ENCODE results near the gene HK2.
"Not testable (repeated sequence)": the region's sequence is repeated elsewhere in the genome, so short reads cannot be mapped to it uniquely, and the experiment has no call there.

The HK2 gene

DNA sequence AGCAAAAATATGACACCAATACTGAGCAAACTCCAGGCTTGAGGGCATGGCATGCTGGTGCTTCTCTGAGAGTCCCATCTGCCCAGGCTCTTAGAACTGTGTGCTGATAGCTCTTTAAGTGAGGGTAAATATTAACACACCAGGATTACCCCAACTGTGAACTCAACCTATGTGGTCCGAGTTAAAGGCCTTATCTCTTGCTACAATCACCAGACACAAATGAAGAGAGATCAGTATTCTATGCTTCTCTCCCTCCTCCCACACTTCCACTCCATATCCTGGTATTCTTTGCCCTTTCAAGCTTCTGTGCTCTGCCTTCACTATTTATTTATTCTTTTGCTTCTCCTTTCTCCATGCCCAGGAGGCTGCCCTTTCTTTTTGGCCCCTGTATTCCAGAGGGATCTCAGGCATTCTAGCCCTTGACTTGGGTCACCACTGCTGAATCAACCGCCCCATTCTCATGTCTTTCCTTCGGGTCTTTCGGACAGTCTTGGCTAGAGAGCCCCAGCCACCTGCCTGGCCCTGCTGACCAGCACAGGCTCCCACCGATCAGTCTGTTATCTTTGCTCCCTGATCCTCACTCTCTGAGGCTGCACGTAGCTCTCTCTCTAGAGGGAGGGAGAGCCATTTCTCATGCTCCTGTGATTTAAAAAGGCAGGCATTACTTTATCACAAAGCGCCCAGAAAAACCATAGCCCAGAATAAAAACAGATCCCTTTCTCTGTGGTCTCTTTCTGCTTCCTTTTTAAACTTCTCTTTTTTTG is 17.2 kb upstream of the HK2 start:
- Histone ChIP-seq H3K27me3 (ENCODE audit: control insufficient read depth in 5 of 5, insufficient read depth in 4 of 5, low read length in 5 of 5) (no peaks in the 10 kb centered on the region), H3K4me1 (ENCODE audit: control insufficient read depth in 5 of 5, insufficient read depth in 5 of 5, low read length in 5 of 5) (peaks cover 0 to 14% (median 6%) of the 10 kb centered on the region in 5 donors), H3K27ac (ENCODE audit: low read depth, low read length) (no peak overlapping the region), H3K4me3 (ENCODE audit: low read depth in 1 of 5, low read length in 5 of 5) (no peak overlapping the region), H3K36me3 (ENCODE audit: control insufficient read depth in 5 of 5, insufficient read depth in 5 of 5, low read length in 5 of 5) (no peaks in the 10 kb centered on the region), H3K9me3 (ENCODE audit: control insufficient read depth in 5 of 5, low read length in 5 of 5) (no peaks in the 10 kb centered on the region), H3K9ac (ENCODE audit: low read length in 5 of 5) (peak overlapping the region in 1 of 5 donors; percentile 51)

DNA sequence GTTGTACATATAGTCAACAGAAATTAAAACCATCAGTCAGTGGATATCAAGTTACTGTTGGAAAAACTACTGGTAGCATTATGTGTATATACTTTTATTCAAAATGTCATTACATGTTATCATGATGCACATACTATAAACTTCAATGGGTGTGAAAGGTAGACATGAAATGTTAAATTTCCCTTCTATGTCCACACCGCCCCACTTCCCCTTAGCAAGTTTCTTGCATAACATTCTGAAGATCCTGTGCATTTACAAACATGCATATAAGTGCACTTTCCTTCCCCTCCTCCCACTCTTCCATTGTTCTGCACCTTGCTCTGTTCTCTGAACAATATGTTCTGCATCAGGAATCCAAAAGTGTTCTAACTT is 16.6 kb upstream of the HK2 start:
- Histone ChIP-seq H3K27ac (ENCODE audit: low read depth, low read length) (no peak overlapping the region), H3K36me3 (ENCODE audit: control insufficient read depth in 5 of 5, insufficient read depth in 5 of 5, low read length in 5 of 5) (no peaks in the 10 kb centered on the region), H3K4me3 (ENCODE audit: low read depth in 1 of 5, low read length in 5 of 5) (no peak overlapping the region), H3K27me3 (ENCODE audit: control insufficient read depth in 5 of 5, insufficient read depth in 4 of 5, low read length in 5 of 5) (no peaks in the 10 kb centered on the region), H3K4me1 (ENCODE audit: control insufficient read depth in 5 of 5, insufficient read depth in 5 of 5, low read length in 5 of 5) (peaks cover 0 to 19% (median 11%) of the 10 kb centered on the region in 5 donors), H3K9ac (ENCODE audit: low read length in 5 of 5) (peak overlapping the region in 1 of 5 donors; percentile 51), H3K9me3 (ENCODE audit: control insufficient read depth in 5 of 5, low read length in 5 of 5) (no peaks in the 10 kb centered on the region)

DNA sequence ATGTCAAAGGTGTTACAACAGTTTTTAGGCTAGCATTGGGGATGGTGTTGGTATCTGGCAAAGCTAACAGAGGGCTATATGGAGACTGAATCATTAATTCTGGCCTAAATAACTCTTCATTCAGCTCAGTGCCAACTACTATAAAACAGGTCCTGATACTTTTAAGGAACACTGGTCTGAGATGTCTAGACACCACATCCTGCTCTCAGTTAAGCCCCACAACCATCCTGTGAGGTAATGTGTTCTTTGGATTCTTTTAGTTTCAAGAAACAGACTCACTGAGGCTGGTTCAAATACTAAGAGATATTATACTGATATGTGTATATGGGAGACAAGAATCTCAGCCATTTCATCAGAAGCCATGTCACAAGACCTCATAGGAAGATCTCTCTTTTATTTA is 14.2 kb upstream of the HK2 start:
- Histone ChIP-seq H3K36me3 (ENCODE audit: control insufficient read depth in 5 of 5, insufficient read depth in 5 of 5, low read length in 5 of 5) (no peaks in the 10 kb centered on the region), H3K4me1 (ENCODE audit: control insufficient read depth in 5 of 5, insufficient read depth in 5 of 5, low read length in 5 of 5) (peaks cover 0 to 23% (median 15%) of the 10 kb centered on the region in 5 donors), H3K9me3 (ENCODE audit: control insufficient read depth in 5 of 5, low read length in 5 of 5) (no peaks in the 10 kb centered on the region), H3K27ac (ENCODE audit: low read depth, low read length) (no peak overlapping the region), H3K9ac (ENCODE audit: low read length in 5 of 5) (no peak overlapping the region), H3K4me3 (ENCODE audit: low read depth in 1 of 5, low read length in 5 of 5) (no peak overlapping the region), H3K27me3 (ENCODE audit: control insufficient read depth in 5 of 5, insufficient read depth in 4 of 5, low read length in 5 of 5) (no peaks in the 10 kb centered on the region)

DNA sequence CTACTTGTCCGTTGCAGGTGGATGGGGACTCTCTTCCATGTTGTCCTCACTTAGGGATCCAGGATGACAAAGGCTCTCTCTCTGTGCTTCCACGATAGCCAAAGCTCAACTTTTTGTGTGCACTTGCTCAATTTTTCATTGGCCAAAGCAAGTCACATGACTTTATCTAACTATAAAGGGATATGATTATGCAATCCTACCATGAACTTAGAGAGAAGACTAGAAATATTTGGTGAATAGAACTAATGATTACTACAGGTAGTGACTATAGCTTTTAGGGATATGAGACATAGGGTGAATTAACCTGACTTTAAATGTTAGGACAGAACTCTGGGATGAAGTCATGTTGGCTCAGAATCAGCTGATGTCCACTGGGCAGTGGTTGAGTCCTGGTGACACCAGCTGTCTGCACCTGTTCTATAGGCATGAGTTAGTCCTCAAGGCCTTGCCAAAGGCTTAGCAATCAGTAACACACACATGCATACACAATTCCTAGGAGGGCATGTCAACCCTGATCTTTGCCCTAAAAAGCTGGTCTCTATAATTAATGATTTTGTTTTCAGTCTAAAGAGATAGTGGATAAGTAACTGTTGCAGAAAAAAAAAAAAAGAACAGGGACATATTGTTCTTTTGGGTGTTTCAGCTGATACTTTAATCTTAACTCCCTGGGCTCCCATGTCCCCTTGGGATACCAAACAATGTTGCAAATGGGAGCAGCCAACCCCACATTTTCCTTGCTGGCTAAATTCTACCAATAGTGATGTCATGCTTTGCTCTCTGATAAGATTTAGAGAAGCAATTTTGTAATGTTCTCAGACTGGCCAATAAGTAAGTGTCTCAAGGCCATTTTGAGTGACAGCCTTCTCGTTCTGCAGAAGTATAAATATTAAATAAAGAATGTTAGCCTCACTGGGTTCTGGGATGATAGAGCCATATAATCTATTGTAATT is 12.5 kb upstream of the HK2 start:
- Histone ChIP-seq H3K27me3 (ENCODE audit: control insufficient read depth in 5 of 5, insufficient read depth in 4 of 5, low read length in 5 of 5) (no peaks in the 10 kb centered on the region), H3K9me3 (ENCODE audit: control insufficient read depth in 5 of 5, low read length in 5 of 5) (no peaks in the 10 kb centered on the region), H3K36me3 (ENCODE audit: control insufficient read depth in 5 of 5, insufficient read depth in 5 of 5, low read length in 5 of 5) (no peaks in the 10 kb centered on the region), H3K4me3 (ENCODE audit: low read depth in 1 of 5, low read length in 5 of 5) (no peak overlapping the region), H3K27ac (ENCODE audit: low read depth, low read length) (peak overlapping the region; percentile 20), H3K9ac (ENCODE audit: low read length in 5 of 5) (no peak overlapping the region), H3K4me1 (ENCODE audit: control insufficient read depth in 5 of 5, insufficient read depth in 5 of 5, low read length in 5 of 5) (peaks cover 0 to 18% (median 15%) of the 10 kb centered on the region in 5 donors)

DNA sequence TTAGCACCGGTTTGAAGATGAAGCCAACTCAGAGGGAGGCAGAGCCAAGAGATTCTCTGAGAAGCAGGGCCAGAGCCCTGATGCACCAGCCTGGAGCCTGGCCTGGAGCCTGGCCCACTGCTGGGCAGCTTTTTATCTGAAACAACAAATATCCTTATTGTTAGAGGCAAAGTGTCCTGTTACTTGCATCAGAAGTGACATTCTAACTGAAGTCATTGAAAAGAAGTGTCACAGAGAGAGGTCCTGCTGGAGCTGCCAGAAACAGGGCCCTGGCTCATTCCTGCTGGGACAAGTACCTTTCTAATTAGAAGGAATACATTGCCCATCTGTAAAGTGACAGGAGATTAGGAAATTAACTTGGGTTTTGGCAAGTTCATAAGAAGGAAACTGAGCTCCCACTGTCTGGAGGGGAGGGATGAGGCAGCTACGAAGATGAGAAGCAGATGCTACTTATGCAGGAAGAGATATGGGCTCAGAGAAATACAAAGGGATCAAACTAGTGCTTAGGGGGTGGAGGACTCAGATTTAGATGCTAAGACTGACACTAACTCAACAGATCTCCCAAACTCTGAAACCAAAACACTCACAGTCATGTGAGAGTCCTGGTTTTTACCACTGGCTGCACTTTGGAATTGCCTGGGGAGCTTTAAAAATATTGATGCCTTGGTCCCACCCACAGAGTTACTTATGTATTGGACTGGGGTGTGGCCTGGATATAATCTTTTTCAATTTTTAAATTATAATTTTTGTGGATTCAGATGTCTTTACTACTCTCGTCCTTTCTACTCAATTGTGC is 11.0 kb upstream of the HK2 start:
- no peak overlapping the region for H3K4me3 ChIP-seq (ENCODE audit: low read depth in 1 of 5, low read length in 5 of 5)
- H3K9ac ChIP-seq (ENCODE audit: low read length in 5 of 5) = peak overlapping the region in 1 of 5 donors; percentile 17
- peaks cover 0 to 18% (median 9%) of the 10 kb centered on the region in 5 donors for H3K4me1 ChIP-seq (ENCODE audit: control insufficient read depth in 5 of 5, insufficient read depth in 5 of 5, low read length in 5 of 5)
- no peaks in the 10 kb centered on the region for H3K27me3 ChIP-seq (ENCODE audit: control insufficient read depth in 5 of 5, insufficient read depth in 4 of 5, low read length in 5 of 5)
- H3K9me3 ChIP-seq (ENCODE audit: control insufficient read depth in 5 of 5, low read length in 5 of 5) = no peaks in the 10 kb centered on the region
- no peaks in the 10 kb centered on the region for H3K36me3 ChIP-seq (ENCODE audit: control insufficient read depth in 5 of 5, insufficient read depth in 5 of 5, low read length in 5 of 5)
- no peak overlapping the region for H3K27ac ChIP-seq (ENCODE audit: low read depth, low read length)

DNA sequence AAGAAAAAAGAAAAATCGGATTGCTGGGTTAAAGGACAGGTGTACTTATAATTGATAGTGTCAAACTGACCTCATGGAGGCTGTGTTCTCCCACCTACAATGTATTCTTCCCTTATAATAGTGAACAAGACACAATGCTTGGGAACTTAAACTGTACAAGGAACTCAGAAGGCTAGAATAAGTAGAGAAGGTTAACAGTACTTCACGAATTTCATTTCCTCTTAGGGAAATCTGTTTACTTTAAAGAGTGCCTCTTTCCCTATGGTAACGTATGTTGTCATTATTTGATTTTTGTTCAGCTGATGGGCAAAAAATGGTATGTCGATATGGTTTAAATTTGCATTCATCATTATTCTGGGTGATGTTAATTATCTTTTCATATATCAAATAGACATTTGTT is 9.2 kb upstream of the HK2 start:
- Histone ChIP-seq H3K4me1 (ENCODE audit: control insufficient read depth in 5 of 5, insufficient read depth in 5 of 5, low read length in 5 of 5) (peaks cover 0 to 18% (median 9%) of the 10 kb centered on the region in 5 donors), H3K9ac (ENCODE audit: low read length in 5 of 5) (no peak overlapping the region), H3K9me3 (ENCODE audit: control insufficient read depth in 5 of 5, low read length in 5 of 5) (no peaks in the 10 kb centered on the region), H3K27ac (ENCODE audit: low read depth, low read length) (no peak overlapping the region), H3K27me3 (ENCODE audit: control insufficient read depth in 5 of 5, insufficient read depth in 4 of 5, low read length in 5 of 5) (no peaks in the 10 kb centered on the region), H3K4me3 (ENCODE audit: low read depth in 1 of 5, low read length in 5 of 5) (no peak overlapping the region), H3K36me3 (ENCODE audit: control insufficient read depth in 5 of 5, insufficient read depth in 5 of 5, low read length in 5 of 5) (no peaks in the 10 kb centered on the region)

DNA sequence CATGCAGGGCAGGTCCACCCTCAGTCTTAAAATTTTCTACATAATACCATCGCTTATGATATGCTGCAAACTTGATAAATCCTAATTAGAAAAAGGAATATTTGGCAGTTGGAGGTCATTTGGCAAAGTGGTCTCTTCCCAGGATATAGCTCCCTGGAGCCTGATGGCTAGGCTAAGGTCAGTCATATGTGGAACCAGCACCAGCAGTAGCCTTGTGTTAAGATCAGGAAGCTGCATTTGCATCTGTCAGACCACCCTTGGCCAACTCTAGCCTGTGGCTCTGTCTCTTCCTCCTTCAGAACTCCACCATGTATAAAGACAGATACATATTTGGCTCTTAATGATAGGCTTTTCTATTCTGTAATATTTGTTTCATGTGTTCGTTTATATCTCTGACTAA is 5.4 kb upstream of the HK2 start:
- H3K27ac ChIP-seq (ENCODE audit: low read depth, low read length) = no peak overlapping the region
- peaks cover 2 to 7% (median 4%) of the 10 kb centered on the region in 5 donors for H3K4me1 ChIP-seq (ENCODE audit: control insufficient read depth in 5 of 5, insufficient read depth in 5 of 5, low read length in 5 of 5)
- H3K9me3 ChIP-seq (ENCODE audit: control insufficient read depth in 5 of 5, low read length in 5 of 5) = no peaks in the 10 kb centered on the region
- no peaks in the 10 kb centered on the region for H3K36me3 ChIP-seq (ENCODE audit: control insufficient read depth in 5 of 5, insufficient read depth in 5 of 5, low read length in 5 of 5)
- no peak overlapping the region for H3K4me3 ChIP-seq (ENCODE audit: low read depth in 1 of 5, low read length in 5 of 5)
- H3K27me3 ChIP-seq (ENCODE audit: control insufficient read depth in 5 of 5, insufficient read depth in 4 of 5, low read length in 5 of 5) = no peaks in the 10 kb centered on the region
- H3K9ac ChIP-seq (ENCODE audit: low read length in 5 of 5) = no peak overlapping the region

DNA sequence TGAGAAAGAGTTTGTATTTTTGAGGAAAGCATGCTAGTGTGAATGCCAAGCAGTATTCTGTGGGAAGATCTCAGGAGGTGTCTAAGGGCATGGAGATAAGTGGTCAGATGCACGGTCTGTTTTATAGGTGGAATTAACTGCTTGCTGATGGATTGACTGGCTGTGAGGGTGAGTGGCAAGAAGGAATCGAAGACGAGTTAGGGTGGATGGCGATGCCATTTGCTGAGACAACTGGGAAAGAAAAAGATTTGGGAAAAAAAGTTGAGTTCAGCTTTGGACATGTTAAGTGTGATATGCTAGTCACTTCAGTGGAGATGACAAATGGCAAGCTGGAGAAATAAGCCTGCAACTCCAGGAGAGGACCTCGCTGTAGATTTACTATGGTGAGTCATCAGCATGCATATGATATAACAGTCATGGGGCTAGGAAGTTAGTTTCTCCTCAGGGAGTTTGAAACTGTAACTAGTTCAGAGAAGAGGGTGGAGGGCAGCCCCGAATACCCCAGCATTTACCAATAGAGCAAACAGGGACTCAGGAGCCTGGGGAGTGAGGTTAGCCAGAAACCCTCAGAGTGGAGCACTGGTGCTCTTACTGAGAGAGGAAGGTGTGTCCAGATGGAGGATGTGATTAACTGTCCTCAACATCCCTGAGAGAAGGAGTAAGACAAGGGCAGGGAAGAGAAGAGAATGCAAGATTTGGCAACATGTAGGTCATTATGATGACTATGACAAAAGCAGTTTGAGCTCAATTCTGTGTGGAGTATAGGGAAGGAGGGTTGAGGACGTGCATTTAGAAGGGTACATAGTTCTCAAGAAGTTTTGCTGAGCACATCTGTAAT is 2.0 kb upstream of the HK2 start:
- Histone ChIP-seq H3K9me3 (ENCODE audit: control insufficient read depth in 5 of 5, low read length in 5 of 5) (no peaks in the 10 kb centered on the region), H3K4me3 (ENCODE audit: low read depth in 1 of 5, low read length in 5 of 5) (no peak overlapping the region), H3K4me1 (ENCODE audit: control insufficient read depth in 5 of 5, insufficient read depth in 5 of 5, low read length in 5 of 5) (peaks cover 2 to 34% (median 24%) of the 10 kb centered on the region in 5 donors), H3K27ac (ENCODE audit: low read depth, low read length) (no peak overlapping the region), H3K36me3 (ENCODE audit: control insufficient read depth in 5 of 5, insufficient read depth in 5 of 5, low read length in 5 of 5) (no peaks in the 10 kb centered on the region), H3K27me3 (ENCODE audit: control insufficient read depth in 5 of 5, insufficient read depth in 4 of 5, low read length in 5 of 5) (peaks cover 0 to 2% (median 0%) of the 10 kb centered on the region in 5 donors), H3K9ac (ENCODE audit: low read length in 5 of 5) (no peak overlapping the region)

DNA sequence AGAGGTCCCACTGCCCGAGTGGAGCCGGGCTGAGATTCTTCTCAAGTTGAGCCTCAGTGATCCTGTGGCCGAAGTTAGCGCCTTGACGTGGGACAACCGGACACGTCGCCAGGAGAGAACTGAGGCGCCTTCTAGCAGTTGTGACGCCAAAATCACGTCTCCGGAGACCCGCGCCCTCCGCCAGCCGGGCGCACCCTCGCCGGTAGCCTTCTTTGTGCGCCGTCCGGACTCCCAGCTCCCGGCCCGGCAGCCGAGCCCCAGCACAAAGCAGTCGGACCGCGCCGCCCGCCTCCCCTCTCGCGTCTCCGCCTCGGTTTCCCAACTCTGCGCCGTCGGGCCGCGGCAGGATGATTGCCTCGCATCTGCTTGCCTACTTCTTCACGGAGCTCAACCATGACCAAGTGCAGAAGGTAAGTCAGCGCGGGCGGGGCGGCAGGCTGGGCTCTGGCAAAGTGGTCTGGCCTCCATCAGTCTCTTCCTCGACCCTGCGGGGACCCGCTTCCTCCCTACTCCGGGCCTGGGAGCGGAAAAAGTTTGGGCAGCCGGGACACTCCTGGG is 386 bp downstream of the HK2 start:
- H3K9me3 ChIP-seq (ENCODE audit: control insufficient read depth in 5 of 5, low read length in 5 of 5); H3K36me3 ChIP-seq (ENCODE audit: control insufficient read depth in 5 of 5, insufficient read depth in 5 of 5, low read length in 5 of 5); H3K27me3 ChIP-seq (ENCODE audit: control insufficient read depth in 5 of 5, insufficient read depth in 4 of 5, low read length in 5 of 5): not testable (repeated sequence)
- peak overlapping the region; percentile 92 for H3K27ac ChIP-seq (ENCODE audit: low read depth, low read length)
- H3K4me3 ChIP-seq (ENCODE audit: low read depth in 1 of 5, low read length in 5 of 5) = peak overlapping the region; percentile 51 to 91 (median 82)
- H3K9ac ChIP-seq (ENCODE audit: low read length in 5 of 5) = peak overlapping the region in 4 of 5 donors; percentile 82 to 92 (median 86)
- peaks cover 4 to 47% (median 37%) of the 10 kb centered on the region in 5 donors for H3K4me1 ChIP-seq (ENCODE audit: control insufficient read depth in 5 of 5, insufficient read depth in 5 of 5, low read length in 5 of 5)
